ENCODE results near the gene RBM10.

RBM10 gene

DNA sequence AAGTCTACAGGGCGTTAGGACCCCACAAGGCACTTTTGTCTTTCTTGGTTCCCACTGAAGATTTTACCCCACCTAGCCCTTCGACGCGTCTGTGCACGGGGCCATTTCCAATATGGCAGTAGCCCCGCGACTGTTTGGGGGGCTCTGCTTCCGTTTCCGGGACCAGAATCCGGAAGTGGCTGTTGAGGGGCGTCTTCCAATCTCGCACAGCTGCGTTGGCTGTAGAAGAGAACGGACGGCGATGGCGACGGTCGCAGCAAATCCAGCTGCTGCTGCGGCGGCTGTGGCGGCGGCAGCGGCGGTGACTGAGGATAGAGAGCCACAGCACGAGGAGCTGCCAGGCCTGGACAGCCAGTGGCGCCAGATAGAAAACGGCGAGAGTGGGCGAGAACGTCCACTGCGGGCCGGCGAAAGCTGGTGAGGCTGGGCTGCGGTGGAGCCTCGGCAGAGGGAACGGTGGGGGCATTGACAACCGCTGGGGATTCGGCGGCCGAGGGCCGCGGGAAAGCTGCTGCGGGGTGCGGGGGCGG, 87.8 kb downstream of the RBM10 start, which contains the start of gene USP11:
TSS of gene USP11 (plus strand) at position 207 of the 530 bp plus-strand sequence. CDS start at position 242, 35 bp downstream.
- Histone ChIP-seq H3K4me1 (ENCODE audit: control insufficient read depth, insufficient read depth, low read length) (no peaks in the 10 kb centered on the region), H3K27me3 (ENCODE audit: control insufficient read depth, insufficient read depth, low read length) (no peaks in the 10 kb centered on the region), H3K27ac (ENCODE audit: low read depth, low read length) (peak within 1 kb of the TSS; percentile 95), H3K4me3 (ENCODE audit: low read length) (peak within 1 kb of the TSS; percentile 72), H3K9ac (ENCODE audit: low read length) (peak within 1 kb of the TSS; percentile 13), H3K36me3 (ENCODE audit: control insufficient read depth, insufficient read depth, low read length) (peaks cover 3% of the 10 kb centered on the region)

GRCh38 chrX:47233333-47234113, 88.5 kb downstream of the RBM10 start:
- no peaks in the 10 kb centered on the region for H3K4me1 ChIP-seq (ENCODE audit: control insufficient read depth, insufficient read depth, low read length)
- H3K9ac ChIP-seq (ENCODE audit: low read length), result no peak overlapping the region
- H3K36me3 ChIP-seq (ENCODE audit: control insufficient read depth, insufficient read depth, low read length), result peaks cover 3% of the 10 kb centered on the region
- H3K4me3 ChIP-seq (ENCODE audit: low read length), result peak overlapping the region; percentile 71
- H3K27ac ChIP-seq (ENCODE audit: low read depth, low read length), result peak overlapping the region; percentile 95
- no peaks in the 10 kb centered on the region for H3K27me3 ChIP-seq (ENCODE audit: control insufficient read depth, insufficient read depth, low read length)

- Histone ChIP-seq H3K27ac (ENCODE audit: low read depth, low read length) (peak overlapping the region; percentile 95), H3K36me3 (ENCODE audit: control insufficient read depth, insufficient read depth, low read length) (no peaks in the 10 kb centered on the region), H3K27me3 (ENCODE audit: control insufficient read depth, insufficient read depth, low read length) (peaks cover 4% of the 10 kb centered on the region), H3K9ac (ENCODE audit: low read length) (no peak overlapping the region), H3K4me1 (ENCODE audit: control insufficient read depth, insufficient read depth, low read length) (no peaks in the 10 kb centered on the region), H3K4me3 (ENCODE audit: low read length) (peak overlapping the region; percentile 71)
Observed at GRCh38 chrX:47234583-47234982, 89.6 kb downstream of the RBM10 start.

DNA sequence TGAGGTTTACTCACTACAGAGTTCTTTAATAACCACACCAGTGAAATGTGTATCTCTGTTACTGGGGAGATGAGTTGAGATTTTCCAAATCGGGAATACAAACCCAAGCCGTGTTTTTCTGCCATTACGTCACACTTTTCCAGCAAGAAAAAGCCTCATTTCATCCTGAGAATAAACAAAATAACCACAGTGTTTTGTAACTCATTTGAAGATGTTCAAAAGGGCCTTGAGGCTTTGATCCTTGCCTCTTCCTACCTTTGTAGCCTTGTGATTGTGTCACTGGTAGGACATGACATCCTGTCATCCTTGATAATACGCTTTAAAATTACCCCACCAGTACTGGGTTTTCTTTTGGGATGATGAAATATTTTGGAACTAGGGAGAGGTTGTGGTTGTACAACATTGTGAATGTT, 90.7 kb downstream of the RBM10 start:
- Histone ChIP-seq H3K27me3 (ENCODE audit: control insufficient read depth, insufficient read depth, low read length) (peaks cover 4% of the 10 kb centered on the region), H3K27ac (ENCODE audit: low read depth, low read length) (no peak overlapping the region), H3K4me1 (ENCODE audit: control insufficient read depth, insufficient read depth, low read length) (no peaks in the 10 kb centered on the region), H3K4me3 (ENCODE audit: low read length) (no peak overlapping the region), H3K36me3 (ENCODE audit: control insufficient read depth, insufficient read depth, low read length) (peaks cover 5% of the 10 kb centered on the region), H3K9ac (ENCODE audit: low read length) (no peak overlapping the region)
